ENCODE measurements around the gene FOXJ1. TPM values are rescaled to one million over a fixed set of nuclear protein-coding genes. Genes with fewer than 3 reads are reported as not detected.

FOXJ1 gene
- total RNA-seq, 1 experiment from 2014 or later: 0.26 TPM

DNA sequence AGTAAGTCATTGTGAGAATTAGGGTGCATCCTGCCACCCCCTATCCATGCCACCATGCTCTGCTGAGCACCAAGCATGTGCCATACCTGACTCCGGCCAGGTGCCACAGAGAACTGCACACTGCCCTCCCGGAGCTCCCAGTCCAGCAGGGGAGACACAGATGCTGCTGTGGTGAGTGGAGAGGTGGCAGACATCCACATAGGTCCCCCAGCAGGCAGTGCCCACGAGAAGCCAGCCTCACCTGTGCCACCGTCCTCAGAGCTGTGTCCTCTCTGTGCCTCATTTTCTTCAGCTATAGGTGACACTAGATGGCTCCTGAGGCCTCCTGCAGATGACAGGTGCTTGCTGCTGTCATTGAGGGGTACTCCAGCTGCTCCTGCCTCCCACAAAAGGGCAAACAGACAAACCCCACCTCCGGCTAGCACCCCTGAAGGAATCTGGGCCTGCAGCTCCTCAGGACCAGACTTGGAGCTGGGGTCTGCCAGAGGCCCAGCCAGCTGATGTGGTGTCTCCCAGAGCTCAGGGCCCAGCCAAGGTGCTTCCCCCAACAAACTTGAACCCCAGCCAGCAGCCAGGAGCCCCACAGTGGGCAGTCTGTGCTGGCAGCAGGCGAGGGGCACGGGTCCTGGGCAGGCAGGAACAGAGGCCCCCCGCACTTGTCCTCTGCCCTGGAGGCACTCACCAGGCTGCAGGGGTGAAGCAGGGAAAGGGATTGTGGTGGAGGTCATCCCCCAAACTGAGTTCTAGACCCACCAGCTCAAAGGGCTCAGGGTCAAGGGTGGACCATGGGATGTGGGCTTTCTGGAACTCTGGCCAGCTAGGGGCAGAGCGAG lies 17.1 kb downstream of the FOXJ1 start:
- no peak for ATAC-seq
- intact Hi-C loops (cut with micrococcal nuclease): no loop called here
- TF ChIP-seq, protein P1, sequence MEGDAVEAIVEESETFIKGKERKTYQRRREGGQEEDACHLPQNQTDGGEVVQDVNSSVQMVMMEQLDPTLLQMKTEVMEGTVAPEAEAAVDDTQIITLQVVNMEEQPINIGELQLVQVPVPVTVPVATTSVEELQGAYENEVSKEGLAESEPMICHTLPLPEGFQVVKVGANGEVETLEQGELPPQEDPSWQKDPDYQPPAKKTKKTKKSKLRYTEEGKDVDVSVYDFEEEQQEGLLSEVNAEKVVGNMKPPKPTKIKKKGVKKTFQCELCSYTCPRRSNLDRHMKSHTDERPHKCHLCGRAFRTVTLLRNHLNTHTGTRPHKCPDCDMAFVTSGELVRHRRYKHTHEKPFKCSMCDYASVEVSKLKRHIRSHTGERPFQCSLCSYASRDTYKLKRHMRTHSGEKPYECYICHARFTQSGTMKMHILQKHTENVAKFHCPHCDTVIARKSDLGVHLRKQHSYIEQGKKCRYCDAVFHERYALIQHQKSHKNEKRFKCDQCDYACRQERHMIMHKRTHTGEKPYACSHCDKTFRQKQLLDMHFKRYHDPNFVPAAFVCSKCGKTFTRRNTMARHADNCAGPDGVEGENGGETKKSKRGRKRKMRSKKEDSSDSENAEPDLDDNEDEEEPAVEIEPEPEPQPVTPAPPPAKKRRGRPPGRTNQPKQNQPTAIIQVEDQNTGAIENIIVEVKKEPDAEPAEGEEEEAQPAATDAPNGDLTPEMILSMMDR (conservative IDR thresholded peaks at IDR 0.05; ENCODE audit: low read depth, low read length): 0 out of 2 replicates have a peak, but pooled peaks have one; percentile 14
- TF ChIP-seq EZH2 (IDR thresholded peaks at IDR 0.05; ENCODE audit: low read length, unreplicated experiment): no peak
- no peaks in the 10 kb centered on the region for H3K9me2 ChIP-seq (replicated peaks; ENCODE audit: low read length)
- no peaks in the 10 kb centered on the region for H4K20me1 ChIP-seq (ENCODE audit: low read length)
- H3K9me3 ChIP-seq (ENCODE audit: low read length): no peaks in the 10 kb centered on the region
- H3K4me3 ChIP-seq (ENCODE audit: low read length): no peak overlapping the region
- peaks cover 4% of the 10 kb centered on the region; the same call in 1 of the 2 replicates for H3K4me1 ChIP-seq (ENCODE audit: insufficient read depth, low read length)
- no peak for DNase-seq
- no peak overlapping the region for H3K9ac ChIP-seq (ENCODE audit: low read length)
- BruUV-seq (replicated peaks): no TSS peak
- H3K79me2 ChIP-seq (ENCODE audit: low read length): no peaks in the 10 kb centered on the region
- H3F3A ChIP-seq (ENCODE audit: low read length, unreplicated experiment): no peaks in the 10 kb centered on the region
- H3K27ac ChIP-seq (ENCODE audit: low read length): no peak overlapping the region
- CTCF ChIA-PET: interaction anchor here (0.7 to 1.5 kb wide), 3 partner anchors 58 to 228 kb away, joined by 3 to 5 read pairs (median 5); no protein-coding TSS in a partner anchor
- H3K4me2 ChIP-seq (ENCODE audit: low read length): no peak overlapping the region
- no peaks in the 10 kb centered on the region for H3K36me3 ChIP-seq (ENCODE audit: low read depth, low read length)
- no peak overlapping the region for H2AFZ ChIP-seq (ENCODE audit: low read length)
- H3K27me3 ChIP-seq (ENCODE audit: low read length): no peaks in the 10 kb centered on the region
- POLR2A ChIA-PET (ENCODE audit: unreplicated experiment): no interaction called here

- no peak overlapping the region for H3K4me2 ChIP-seq (ENCODE audit: low read length)
- H3K4me3 ChIP-seq (ENCODE audit: low read length): no peak overlapping the region
- peaks cover 4% of the 10 kb centered on the region; the same call in 1 of the 2 replicates for H3K4me1 ChIP-seq (ENCODE audit: insufficient read depth, low read length)
- TF ChIP-seq EZH2 (IDR thresholded peaks at IDR 0.05; ENCODE audit: low read length, unreplicated experiment) (no peak), EZH2phosphoT487 (IDR thresholded peaks at IDR 0.05; ENCODE audit: borderline replicate concordance, low read length) (no peak)
- TF ChIP-seq, protein P1 (conservative IDR thresholded peaks at IDR 0.05; ENCODE audit: low read depth, low read length): no peak
- no peaks in the 10 kb centered on the region for H3F3A ChIP-seq (ENCODE audit: low read length, unreplicated experiment)
- H3K9me2 ChIP-seq (replicated peaks; ENCODE audit: low read length): no peaks in the 10 kb centered on the region
- ChIA-PET CTCF (interaction anchor here (0.7 to 1.5 kb wide), 3 partner anchors 59 to 229 kb away, joined by 3 to 5 read pairs (median 5); no protein-coding TSS in a partner anchor), POLR2A (ENCODE audit: unreplicated experiment) (interaction anchor here (0.7 kb wide), 1 partner anchor 10 kb away, joined by 3 read pairs; no protein-coding TSS in a partner anchor)
- no peak overlapping the region for H2AFZ ChIP-seq (ENCODE audit: low read length)
- H3K36me3 ChIP-seq (ENCODE audit: low read depth, low read length): no peaks in the 10 kb centered on the region
- ATAC-seq: no peak
- intact Hi-C loops (cut with micrococcal nuclease): no loop called here
- DNase-seq: no peak
- no peaks in the 10 kb centered on the region for H4K20me1 ChIP-seq (ENCODE audit: low read length)
- BruUV-seq (replicated peaks): no TSS peak
- H3K27ac ChIP-seq (ENCODE audit: low read length): no peak overlapping the region
- no peaks in the 10 kb centered on the region for H3K9me3 ChIP-seq (ENCODE audit: low read length)
- H3K9ac ChIP-seq (ENCODE audit: low read length): no peak overlapping the region
- H3K79me2 ChIP-seq (ENCODE audit: low read length): no peaks in the 10 kb centered on the region
- no peaks in the 10 kb centered on the region for H3K27me3 ChIP-seq (ENCODE audit: low read length)
These were observed 17.9 kb downstream of the FOXJ1 start for GRCh38 chr17:76123191-76123499.

All from PC-3 (cell line).